Colonic mucosa (tissue), 4 donors: ENCODE measurements around the gene RNF208. TPM values are rescaled to one million over a fixed set of nuclear protein-coding genes. Genes with fewer than 3 reads are reported as not detected.
A peak's percentile ranks its signal among the peaks of the same experiment; 100 is the strongest.

Source experiments
- DNase-seq: peaks from one replicate; pipeline ENCODE4 v3.0.0-alpha.2; 2020
- H3K27ac ChIP-seq: fragments of 200-600 bp; one replicate; pipeline ENCODE4 v1.8.0; 2021
- H3K27me3 ChIP-seq: fragments of 200-600 bp; one replicate; pipeline ENCODE4 v1.8.0; 2021
- H3K36me3 ChIP-seq: fragments of 200-600 bp; one replicate; pipeline ENCODE4 v1.8.0; 2021
- H3K4me1 ChIP-seq: fragments of 200-600 bp; one replicate; pipeline ENCODE4 v1.8.0; 2021; ENCODE audit warnings: mild to moderate bottlenecking
- H3K4me3 ChIP-seq: fragments of 200-600 bp; one replicate; pipeline ENCODE4 v1.8.0; 2021
- H3K9ac ChIP-seq, 2 donors: one replicate each; pipeline ENCODE4 v1.7.0; 2013; ENCODE audit warnings: control low read depth in 2 of 2, low read depth in 2 of 2, low read length in 2 of 2
- H3K9me3 ChIP-seq: fragments of 200-600 bp; one replicate; pipeline ENCODE4 v1.8.0; 2021
- intact Hi-C: fragments of 100-400 bp; cut with DNase I; formaldehyde crosslinking; loops from one replicate; pipeline ENCODE4 v1.14.1; 2022
- total RNA-seq, 2 donors: library from RNA; stranded (reverse); fragmentation: NEBNext Ultra II Directional in 1 of 2; extraction: Animal tissue kit (Norgen Biotek cat#: 25700) in 1 of 2; gene quantifications; one replicate each; pipeline ENCODE4 v1.2.1, GENCODE V29; 2021
- TF ChIP-seq, protein P1 (sequence below): fragments of 200-600 bp; IDR thresholded peaks from one replicate; pipeline ENCODE4 v1.8.0; 2022; ENCODE audit warnings: antibody characterized with exemption, mild to moderate bottlenecking
- donor health status: healthy.
- donor health status: DM: no; HTN: no; CAD: no.
- donor health status: DM: no; HTN: no; CAD: no.

Gene RNF208
- total RNA-seq, 2 donors from 2014 or later, result 6.5 to 9.3 TPM

DNA sequence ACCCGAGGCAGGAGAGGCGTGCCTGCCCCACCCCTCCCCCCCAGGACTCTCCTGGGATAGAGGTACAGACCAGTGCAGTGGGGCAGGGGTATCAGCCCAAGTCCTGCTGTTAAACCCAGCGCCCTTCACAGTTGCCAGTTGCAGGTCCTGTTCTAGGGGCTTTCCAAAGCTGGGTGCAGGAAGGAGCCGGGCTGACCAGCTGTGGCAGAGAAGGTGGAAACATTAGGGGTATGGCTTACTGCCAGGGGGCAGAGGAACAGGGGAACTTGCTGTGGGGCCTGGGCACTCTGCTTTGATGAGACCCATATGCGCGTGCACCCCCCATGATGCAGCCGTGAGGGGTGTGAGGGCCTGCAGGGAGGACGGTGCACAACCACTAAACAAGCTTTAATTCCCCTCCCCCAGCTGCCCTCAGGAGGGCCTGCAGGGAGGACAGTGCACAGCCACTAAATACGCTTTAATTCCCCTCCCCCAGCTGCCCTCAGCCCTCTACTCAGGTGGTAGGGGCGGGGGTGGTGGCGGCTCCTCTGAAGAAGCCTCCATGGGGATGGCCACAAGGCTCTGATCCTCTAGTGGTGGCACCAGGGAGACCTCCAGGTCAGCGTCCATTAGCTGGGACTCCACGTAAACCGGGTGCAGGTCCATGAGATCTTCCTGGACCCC lies 51.4 kb downstream of the RNF208 start:
- no peaks in the 10 kb centered on the region for H3K36me3 ChIP-seq
- H3K4me1 ChIP-seq, result peaks cover 18% of the 10 kb centered on the region
- no peak overlapping the region for H3K4me3 ChIP-seq
- H3K27me3 ChIP-seq, result peaks cover 53% of the 10 kb centered on the region
- no peaks in the 10 kb centered on the region for H3K9me3 ChIP-seq
- peak overlapping the region in 1 of 2 donors; percentile 19 for H3K9ac ChIP-seq
- no peak for DNase-seq
- TF ChIP-seq, protein P1, sequence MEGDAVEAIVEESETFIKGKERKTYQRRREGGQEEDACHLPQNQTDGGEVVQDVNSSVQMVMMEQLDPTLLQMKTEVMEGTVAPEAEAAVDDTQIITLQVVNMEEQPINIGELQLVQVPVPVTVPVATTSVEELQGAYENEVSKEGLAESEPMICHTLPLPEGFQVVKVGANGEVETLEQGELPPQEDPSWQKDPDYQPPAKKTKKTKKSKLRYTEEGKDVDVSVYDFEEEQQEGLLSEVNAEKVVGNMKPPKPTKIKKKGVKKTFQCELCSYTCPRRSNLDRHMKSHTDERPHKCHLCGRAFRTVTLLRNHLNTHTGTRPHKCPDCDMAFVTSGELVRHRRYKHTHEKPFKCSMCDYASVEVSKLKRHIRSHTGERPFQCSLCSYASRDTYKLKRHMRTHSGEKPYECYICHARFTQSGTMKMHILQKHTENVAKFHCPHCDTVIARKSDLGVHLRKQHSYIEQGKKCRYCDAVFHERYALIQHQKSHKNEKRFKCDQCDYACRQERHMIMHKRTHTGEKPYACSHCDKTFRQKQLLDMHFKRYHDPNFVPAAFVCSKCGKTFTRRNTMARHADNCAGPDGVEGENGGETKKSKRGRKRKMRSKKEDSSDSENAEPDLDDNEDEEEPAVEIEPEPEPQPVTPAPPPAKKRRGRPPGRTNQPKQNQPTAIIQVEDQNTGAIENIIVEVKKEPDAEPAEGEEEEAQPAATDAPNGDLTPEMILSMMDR, result no peak
- intact Hi-C loops, result no loop called here
- no peak overlapping the region for H3K27ac ChIP-seq

Other genes starting within 250 kb of the RNF208 start
- gene PTGDS, start 244.7 kb downstream of the RNF208 start, total RNA-seq, result 10 to 100 TPM; 15.9 to 26.1 TPM
- gene LCNL1, start 239.2 kb downstream of the RNF208 start, total RNA-seq, result not detected
- gene PAXX, start 229.8 kb downstream of the RNF208 start, total RNA-seq, result 10 to 100 TPM; 29.9 to 81.0 TPM
- gene CLIC3, start 225.7 kb downstream of the RNF208 start, total RNA-seq, result 10 to 100 TPM in 1 of 2 donors, 1 to 10 TPM in 1; 3.6 to 15.4 TPM
- 10 to 100 TPM; 22.4 to 47.5 TPM for gene ABCA2, start 194.0 kb downstream of the RNF208 start, total RNA-seq
- gene FUT7, start 190.2 kb downstream of the RNF208 start, total RNA-seq, result not detected
- gene NPDC1, start 176.1 kb downstream of the RNF208 start, total RNA-seq, result 100 to 1,000 TPM; 149 to 177 TPM
- 10 to 100 TPM; 20.5 to 22.1 TPM for gene ENTPD2, start 168.2 kb downstream of the RNF208 start, total RNA-seq
- 10 to 100 TPM; 19.2 to 57.8 TPM for gene SAPCD2, start 151.7 kb downstream of the RNF208 start, total RNA-seq
- gene UAP1L1, start 144.7 kb downstream of the RNF208 start, total RNA-seq, result 10 to 100 TPM in 1 of 2 donors, 1 to 10 TPM in 1; 9.0 to 13.0 TPM
- gene MAN1B1, start 135.3 kb downstream of the RNF208 start, total RNA-seq, result 10 to 100 TPM; 43.5 to 52.6 TPM
- 10 to 100 TPM; 46.2 to 52.5 TPM for gene DPP7, start 107.5 kb downstream of the RNF208 start, total RNA-seq
- gene GRIN1, start 83.1 kb downstream of the RNF208 start, total RNA-seq, result under 1 TPM; 0.47 to 0.93 TPM
- gene LRRC26, start 52.2 kb downstream of the RNF208 start, total RNA-seq, result 10 to 100 TPM; 64.6 to 95.8 TPM
- gene TMEM210, start 50.2 kb downstream of the RNF208 start, total RNA-seq, result under 1 TPM in 1 of 2 donors, not detected in 1; 0.67 TPM
- gene ANAPC2, start 33.7 kb downstream of the RNF208 start, total RNA-seq, result 10 to 100 TPM; 33.8 to 67.8 TPM
- 100 to 1,000 TPM in 1 of 2 donors, 10 to 100 TPM in 1; 60.0 to 100 TPM for gene SSNA1, start 33.6 kb downstream of the RNF208 start, total RNA-seq
- gene TPRN, start 21.5 kb downstream of the RNF208 start, total RNA-seq, result 100 to 1,000 TPM in 1 of 2 donors, 10 to 100 TPM in 1; 83.1 to 124 TPM
- 10 to 100 TPM; 35.7 to 43.5 TPM for gene TMEM203, start 16.6 kb downstream of the RNF208 start, total RNA-seq
- gene NDOR1, start 16.5 kb downstream of the RNF208 start, total RNA-seq, result 10 to 100 TPM; 11.7 to 36.9 TPM
- gene CYSRT1, start 2.9 kb upstream of the RNF208 start, total RNA-seq, result under 1 TPM in 1 of 2 donors, not detected in 1; 0.64 TPM
- not detected for gene RNF224, start 5.3 kb upstream of the RNF208 start, total RNA-seq
- not detected for gene SLC34A3, start 8.7 kb upstream of the RNF208 start, total RNA-seq
- 100 to 1,000 TPM; 303 to 779 TPM for gene TUBB4B, start 19.0 kb upstream of the RNF208 start, total RNA-seq
- not detected for gene STPG3, start 29.0 kb upstream of the RNF208 start, total RNA-seq
- 10 to 100 TPM; 62.1 to 87.1 TPM for gene NELFB, start 33.1 kb upstream of the RNF208 start, total RNA-seq
- 10 to 100 TPM; 57.1 to 63.9 TPM for gene TOR4A, start 55.5 kb upstream of the RNF208 start, total RNA-seq
- 100 to 1,000 TPM; 120 to 178 TPM for gene NRARP, start 80.0 kb upstream of the RNF208 start, total RNA-seq
- 10 to 100 TPM; 34.9 to 36.4 TPM for gene EXD3, start 200.9 kb upstream of the RNF208 start, total RNA-seq
- gene NOXA1, start 201.2 kb upstream of the RNF208 start, total RNA-seq, result 10 to 100 TPM; 27.5 to 29.3 TPM
- 10 to 100 TPM; 48.3 to 72.0 TPM for gene ENTPD8, start 219.1 kb upstream of the RNF208 start, total RNA-seq
- 10 to 100 TPM; 33.7 to 47.8 TPM for gene NSMF, start 237.1 kb upstream of the RNF208 start, total RNA-seq